NCI-H128 (cell line): ENCODE measurements around the gene PSMB7.

Experiments
- DNase-seq: peaks from one replicate; lab custom pipeline; 2025; ENCODE audit not compliant: unreplicated experiment; lab: John Stamatoyannopoulos, UW

The PSMB7 gene

GRCh38 chr9:124346347-124347163, 68.7 kb downstream of the PSMB7 start:
- DNase-seq = no peak

GRCh38 chr9:124345751-124346281, 69.4 kb downstream of the PSMB7 start:
- no peak for DNase-seq

- DNase-seq = no peak
These were observed 70.2 kb downstream of the PSMB7 start for GRCh38 chr9:124345063-124345462.

DNA sequence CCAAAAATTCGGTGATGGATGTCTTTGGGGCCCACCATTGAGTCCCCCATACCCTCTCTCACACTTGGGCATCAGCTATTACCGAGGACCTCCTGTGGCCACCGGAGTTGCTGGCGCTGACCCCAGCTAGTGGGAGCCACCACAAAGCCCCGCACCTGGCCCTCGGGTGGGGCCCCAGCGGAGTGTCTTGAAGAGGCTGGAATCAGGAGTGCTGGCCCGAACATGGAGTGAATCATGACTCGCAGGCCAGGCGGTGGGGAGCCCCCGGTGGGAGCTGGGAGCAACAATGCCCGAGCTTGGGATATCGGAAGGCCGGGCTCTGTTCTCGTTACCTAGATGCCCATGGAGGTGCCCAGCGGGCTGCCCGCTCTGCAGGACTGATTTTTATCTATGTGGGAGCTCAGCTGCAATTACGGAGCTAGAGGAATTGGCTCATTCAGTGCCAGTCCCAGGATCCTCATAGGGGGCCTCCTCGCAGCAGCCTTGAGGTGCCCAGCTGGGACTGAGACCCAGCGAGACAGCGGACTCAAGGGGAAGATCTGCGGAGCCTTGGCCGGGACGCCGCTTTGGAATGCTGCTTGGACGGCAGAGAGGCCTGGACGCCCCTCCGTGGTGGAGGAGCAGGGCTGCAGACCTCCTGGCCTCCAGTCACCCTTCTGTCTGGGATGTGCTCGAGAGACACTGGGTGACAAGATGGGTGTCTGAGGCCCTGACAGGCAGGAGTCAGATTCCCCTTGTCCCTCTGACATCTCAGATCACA, 70.8 kb downstream of the PSMB7 start:
- no peak for DNase-seq

DNA sequence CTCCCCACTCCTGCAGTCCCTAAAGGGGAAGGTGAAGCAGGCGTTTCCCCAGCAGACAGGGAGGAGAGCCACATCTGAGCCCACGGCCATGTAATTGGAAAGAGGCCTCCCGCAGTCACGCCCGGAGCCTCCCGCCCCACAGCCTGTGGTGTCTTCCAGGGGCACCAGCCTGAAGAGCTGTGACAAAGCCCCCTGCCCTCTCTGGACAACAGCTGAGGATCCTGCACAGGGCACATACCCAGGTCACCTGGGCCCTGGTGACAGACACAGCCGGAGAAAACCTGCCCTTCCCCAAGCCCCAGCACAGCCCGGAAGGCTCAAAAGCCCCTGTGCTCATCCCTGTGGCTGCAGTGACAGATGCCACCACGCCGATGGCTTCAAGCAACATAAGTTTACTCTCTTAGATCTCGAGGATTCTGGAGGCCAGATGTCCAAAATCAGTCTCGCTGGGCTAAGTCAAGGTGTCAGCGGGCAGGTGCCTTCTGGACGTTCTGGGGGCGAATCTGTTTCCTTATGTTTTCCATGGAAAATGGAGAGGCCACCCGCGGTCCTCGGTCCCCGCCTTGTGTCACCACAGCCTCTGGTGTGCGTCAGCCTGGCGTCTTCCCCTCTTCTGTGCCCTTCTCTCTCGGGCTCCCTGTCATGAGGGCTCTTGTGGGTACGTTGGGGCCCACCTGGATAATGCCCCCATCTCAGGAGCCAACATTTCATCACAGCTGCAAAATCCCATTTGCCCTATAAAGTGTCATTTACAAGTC, 71.5 kb downstream of the PSMB7 start:
- no peak for DNase-seq

DNA sequence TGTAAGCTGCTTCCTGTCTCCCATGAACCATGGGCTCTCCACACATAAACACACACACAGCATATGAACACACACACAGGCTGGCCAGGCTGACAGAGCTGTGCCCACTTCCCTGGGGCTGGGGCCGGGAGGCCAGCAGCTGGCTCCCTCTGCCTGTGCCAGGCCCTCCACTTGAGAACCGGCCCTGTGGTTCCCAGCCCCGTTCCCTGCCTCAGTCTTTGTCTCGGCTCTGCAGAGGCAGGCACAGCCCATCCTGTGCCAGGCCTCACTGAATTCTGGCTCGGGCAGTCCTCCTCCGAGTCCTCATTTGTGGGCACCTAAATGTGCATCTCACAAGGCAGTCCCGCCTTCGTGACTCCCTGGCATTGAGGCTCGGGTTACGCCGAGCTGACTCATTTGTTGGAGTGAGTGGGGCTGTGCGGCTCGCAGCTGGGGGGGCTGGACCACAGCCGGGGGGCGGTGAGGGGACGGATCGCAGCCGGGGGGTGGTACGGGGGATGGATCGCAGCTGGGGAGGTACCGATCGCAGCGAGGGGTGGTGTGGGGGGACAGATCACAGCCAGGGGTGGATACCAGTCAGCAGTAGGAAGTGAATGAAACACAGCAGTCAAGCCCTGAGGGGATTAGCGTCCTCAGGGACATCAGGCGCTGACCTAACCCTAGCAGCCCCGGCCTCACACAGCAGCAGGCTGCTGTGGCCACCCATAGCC, 72.3 kb downstream of the PSMB7 start:
- DNase-seq = peak; percentile 56

- no peak for DNase-seq
These were observed 72.9 kb downstream of the PSMB7 start for GRCh38 chr9:124342402-124342775.

DNA sequence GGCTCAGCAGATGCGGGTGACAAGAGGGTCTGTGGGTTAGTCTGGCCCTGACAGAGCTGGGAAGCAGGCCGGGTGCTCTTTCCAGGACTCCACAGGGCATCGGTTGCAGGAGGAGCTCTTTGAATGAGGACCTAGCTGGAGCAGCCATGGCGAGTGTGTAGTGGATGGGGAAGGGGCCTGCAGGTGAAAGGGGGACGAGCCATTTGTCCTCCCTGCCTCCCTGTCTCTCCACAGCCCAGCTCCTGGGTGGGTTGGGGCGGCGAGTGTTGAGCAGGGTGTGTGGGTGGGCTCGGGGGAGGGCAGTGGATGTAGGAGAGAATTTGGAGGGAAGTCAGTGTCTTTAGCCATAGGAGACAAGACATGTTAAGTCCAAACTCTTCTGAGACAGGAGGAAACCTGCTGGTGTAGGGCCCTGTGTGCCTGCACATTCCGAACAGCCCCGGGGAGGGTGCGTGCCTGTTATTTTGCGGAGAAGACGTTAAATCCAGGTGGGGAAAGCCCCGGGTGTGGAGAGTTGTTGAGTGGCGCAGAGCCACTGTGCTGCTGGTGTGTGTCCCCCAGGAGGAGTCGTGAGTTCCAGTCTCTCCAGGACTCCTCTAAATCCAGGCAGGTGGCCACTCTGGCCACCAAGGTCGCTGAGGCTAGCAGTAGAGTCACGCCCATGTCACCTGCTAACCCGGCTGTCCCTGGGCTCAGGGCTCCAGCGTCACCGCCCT, 73.6 kb downstream of the PSMB7 start:
- DNase-seq = no peak

- no peak for DNase-seq
These were observed 74.8 kb downstream of the PSMB7 start for GRCh38 chr9:124340219-124341069.

DNA sequence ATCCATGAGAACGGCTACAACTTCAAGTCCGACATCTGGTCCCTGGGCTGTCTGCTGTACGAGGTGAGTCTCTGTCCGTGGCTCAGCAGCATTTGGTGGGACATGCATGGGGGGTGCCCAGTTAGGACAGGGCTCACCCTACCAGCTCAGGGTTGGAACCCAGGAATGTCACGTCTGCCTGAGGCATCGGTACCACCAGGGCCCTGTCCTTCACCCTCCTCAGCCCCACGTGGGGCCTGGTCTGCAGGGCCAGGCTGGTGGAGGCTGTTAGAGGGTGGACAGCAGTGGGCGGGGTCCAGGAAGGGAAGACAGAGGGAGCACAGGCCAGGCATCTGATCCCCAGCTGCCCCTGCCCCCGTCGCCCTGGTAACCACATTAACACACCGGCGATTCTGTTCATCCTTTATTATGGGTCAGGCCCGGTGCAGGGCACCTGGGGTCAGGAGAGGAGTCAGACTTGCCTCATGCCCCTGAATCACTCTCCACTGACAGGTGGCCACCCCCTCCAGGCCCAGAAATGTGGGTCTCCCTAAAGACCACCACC, 75.6 kb downstream of the PSMB7 start:
- DNase-seq = no peak

GRCh38 chr9:124337562-124337961, 77.7 kb downstream of the PSMB7 start:
- no peak for DNase-seq

- DNase-seq = no peak
These were observed 79.9 kb downstream of the PSMB7 start for GRCh38 chr9:124335320-124335707.

DNA sequence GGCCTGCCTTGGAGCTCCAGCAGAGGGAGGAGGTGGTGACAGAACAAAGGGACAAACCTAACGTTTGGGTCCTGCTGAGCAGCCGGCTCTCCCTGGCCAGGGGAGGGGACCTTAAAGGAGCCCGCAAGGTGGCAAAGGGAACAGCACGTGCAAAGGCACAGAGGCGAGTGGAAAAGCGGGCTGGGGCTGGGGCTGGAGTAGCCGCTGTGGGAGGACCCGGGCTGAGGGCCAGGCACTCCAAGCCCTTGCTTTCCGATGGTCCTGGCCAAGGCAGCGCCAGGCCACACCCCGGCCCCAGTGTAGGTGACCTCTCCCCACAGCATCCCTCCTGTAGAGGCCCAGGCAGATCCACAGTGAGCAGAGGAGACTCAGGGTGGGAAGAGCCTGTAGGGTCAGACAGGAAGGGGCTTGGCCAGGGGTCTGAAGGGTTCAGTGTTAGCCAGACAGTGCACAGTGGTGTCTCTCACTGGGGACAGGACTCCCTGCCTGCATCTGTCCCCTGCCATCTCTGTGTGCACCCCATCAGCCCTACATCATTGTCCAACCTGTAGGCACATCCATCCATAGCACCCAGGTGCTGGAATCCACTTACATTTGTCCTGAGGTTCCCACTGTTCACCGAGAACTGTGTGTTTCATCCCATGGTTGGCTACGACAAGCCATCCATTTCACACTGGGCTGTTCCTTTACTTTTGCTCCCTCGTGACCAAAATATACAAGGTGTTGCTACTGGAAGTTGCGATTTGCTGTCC, 80.5 kb downstream of the PSMB7 start:
- DNase-seq = no peak

- no peak for DNase-seq
These were observed 82.1 kb downstream of the PSMB7 start for GRCh38 chr9:124333203-124333579.

GRCh38 chr9:124332361-124333202, 82.7 kb downstream of the PSMB7 start:
- DNase-seq = no peak

DNA sequence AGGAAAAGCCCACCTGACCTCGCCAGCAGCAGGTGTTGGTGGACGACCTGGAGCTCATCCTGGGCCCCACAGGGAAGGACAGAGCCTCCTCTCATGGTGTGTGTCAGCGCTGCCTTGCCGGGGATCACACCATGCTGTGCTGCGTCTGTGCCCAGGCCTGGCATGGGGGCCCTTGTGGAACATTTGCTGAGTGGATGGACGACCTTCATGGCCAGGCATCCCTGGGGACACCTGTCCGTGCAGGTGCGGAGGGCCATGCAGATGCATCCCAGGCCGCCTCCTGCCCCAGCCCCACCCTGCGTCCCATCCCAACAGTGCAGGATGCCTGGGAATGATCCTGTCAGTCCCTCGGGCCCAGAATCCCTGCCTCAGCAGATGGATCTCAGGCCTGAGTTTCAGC, 83.7 kb downstream of the PSMB7 start:
- DNase-seq = no peak

DNA sequence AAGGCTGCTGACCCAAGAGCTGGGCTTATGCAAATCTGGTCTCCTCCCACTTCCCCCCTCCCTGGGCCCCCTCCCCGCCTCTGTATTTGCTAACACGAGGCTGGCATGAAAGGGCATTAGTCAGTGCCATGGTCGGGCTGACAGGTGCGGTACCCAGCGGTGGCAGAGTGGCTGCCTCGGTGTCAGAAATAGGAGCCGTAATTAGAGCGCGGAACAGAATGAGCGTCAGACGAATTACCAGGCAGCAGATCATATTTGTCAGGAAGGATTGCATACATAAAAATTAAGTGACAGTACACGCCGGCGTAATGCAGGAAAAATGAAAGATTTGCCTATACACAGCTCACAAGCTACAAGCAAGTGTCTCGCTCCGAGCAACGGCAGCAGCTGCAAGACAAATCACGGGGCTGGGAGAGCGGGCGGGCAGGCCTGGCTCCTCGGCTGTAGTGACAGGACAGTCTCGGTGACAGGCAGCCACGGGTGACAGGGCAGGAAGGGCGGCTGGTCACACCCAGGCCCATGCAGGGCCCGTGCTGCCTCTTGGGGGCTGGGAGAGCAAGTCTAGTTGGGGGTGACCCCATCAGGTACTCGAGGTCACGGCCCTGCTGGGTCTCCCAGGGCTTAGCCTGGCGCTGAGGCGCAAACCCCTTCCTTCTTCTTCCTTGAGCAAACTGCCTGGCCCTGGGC, 85.1 kb downstream of the PSMB7 start:
- DNase-seq = no peak
